LNCaP clone FGC (cell line): ENCODE results near the gene LRP11.
"Not testable (repeated sequence)": the region's sequence is repeated elsewhere in the genome, so short reads cannot be mapped to it uniquely, and the experiment has no call there.

Experiments used
- DNase-seq: peaks from one replicate; pipeline ENCODE4 v3.0.0-alpha.2; 2011; ENCODE audit warnings: low read depth
- H3K4me3 ChIP-seq: 2 replicates; pipeline ENCODE4 v1.5.1; 2011; ENCODE audit warnings: mild to moderate bottlenecking, low read depth, low read length, control low read depth
- CTCF ChIP-seq: IDR thresholded peaks from 2 replicates; pipeline ENCODE4 v1.5.1; 2012; ENCODE audit warnings: mild to moderate bottlenecking; ENCODE audit not compliant: control insufficient read depth, insufficient read depth; ENCODE audit errors: extremely low read depth

LRP11 gene

GRCh38 chr6:149847939-149848267, 16.3 kb downstream of the LRP11 start:
- TF ChIP-seq CTCF, result no peak
- no peak overlapping the region for H3K4me3 ChIP-seq
- DNase-seq, result no peak

GRCh38 chr6:149846321-149846720, 17.8 kb downstream of the LRP11 start:
- TF ChIP-seq CTCF, result no peak
- H3K4me3 ChIP-seq, result no peak overlapping the region
- no peak for DNase-seq

- TF ChIP-seq CTCF, result no peak
- DNase-seq, result no peak
Observed at GRCh38 chr6:149845549-149845948, 18.6 kb downstream of the LRP11 start.

GRCh38 chr6:149844480-149844879, 19.7 kb downstream of the LRP11 start:
- DNase-seq, result no peak
- H3K4me3 ChIP-seq, result no peak overlapping the region
- no peak for TF ChIP-seq CTCF

More at GRCh38 chr6:149845549-149845948, 18.6 kb downstream of the LRP11 start:
- no peak overlapping the region for H3K4me3 ChIP-seq

GRCh38 chr6:149844036-149844435, 20.1 kb downstream of the LRP11 start:
- H3K4me3 ChIP-seq, DNase-seq: not testable (repeated sequence)

- TF ChIP-seq CTCF, result no peak
- no peak for DNase-seq
- H3K4me3 ChIP-seq, result no peak overlapping the region
Observed at GRCh38 chr6:149843051-149843633, 21.0 kb downstream of the LRP11 start.

GRCh38 chr6:149842331-149842730, 21.8 kb downstream of the LRP11 start:
- no peak for DNase-seq
- TF ChIP-seq CTCF, result no peak
- no peak overlapping the region for H3K4me3 ChIP-seq
